GM21786 (cell line): ENCODE data around the gene ANKRD31.

Experiments used
- ATAC-seq: cut with Tn5 transposase; IDR thresholded peaks from one replicate; pipeline ENCODE4 v1.9.1; 2021; ENCODE audit not compliant: unreplicated experiment

Gene ANKRD31

GRCh38 chr5:75062925-75063531 is 173.7 kb downstream of the ANKRD31 start:
- no peak for ATAC-seq

DNA sequence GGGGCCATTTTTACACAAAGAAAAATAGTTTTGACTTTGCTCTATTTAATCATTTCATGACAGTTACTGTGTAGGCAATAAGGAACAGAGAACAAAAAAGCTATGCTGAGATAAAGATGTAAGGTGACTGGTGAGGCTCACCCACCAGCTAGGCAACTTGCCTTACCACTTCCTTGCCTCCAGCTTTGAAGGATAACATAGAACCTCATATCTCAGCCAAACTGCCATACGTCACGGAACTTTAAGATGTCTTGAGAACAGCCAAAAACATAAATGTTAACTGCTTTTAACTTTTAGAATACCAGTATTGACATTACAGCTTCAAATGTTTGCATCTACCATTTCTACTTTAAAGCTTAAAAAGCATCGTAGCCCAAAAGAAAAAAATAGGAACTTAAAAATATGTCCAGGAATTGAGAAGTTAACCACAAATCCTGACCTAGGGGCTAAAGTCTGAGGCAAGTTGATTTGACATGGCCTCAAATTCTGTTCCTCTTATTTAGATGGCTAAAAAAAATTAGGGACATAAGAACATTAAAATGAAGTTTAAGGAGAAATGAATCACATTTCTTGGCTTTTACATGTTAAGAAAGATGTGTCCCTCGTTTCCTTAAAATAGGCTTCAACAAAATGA is 176.6 kb downstream of the ANKRD31 start:
- ATAC-seq: no peak

DNA sequence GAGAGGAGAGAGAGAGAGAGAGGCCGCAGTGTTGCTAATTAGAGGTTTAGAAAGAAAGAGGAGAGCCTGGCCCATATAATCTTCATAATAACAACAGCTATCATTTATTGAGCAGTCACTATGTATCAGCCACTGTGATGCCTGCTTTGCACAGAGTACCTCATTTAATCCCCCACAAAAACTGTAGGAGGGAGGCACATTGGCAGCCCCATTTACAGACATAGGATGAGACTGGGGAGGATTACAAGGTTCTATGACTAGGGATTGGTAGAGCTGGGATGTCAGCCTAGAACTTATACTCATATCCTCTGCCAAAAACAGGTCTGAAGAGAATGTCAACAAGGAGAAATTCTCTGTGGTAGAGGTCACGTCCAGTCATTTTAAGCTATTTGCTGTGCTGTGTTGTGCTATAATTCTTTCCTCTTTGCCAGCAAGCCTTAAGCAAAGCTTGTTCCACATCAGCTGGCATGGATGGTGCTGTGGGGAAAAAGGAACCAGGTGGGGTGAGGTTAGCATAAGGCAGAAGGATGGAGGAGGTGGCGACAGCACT is 177.6 kb downstream of the ANKRD31 start:
- ATAC-seq: no peak

- no peak for ATAC-seq
Measured at GRCh38 chr5:75057561-75057960, 179.1 kb downstream of the ANKRD31 start.

GRCh38 chr5:75055727-75056144 is 180.9 kb downstream of the ANKRD31 start:
- no peak for ATAC-seq

DNA sequence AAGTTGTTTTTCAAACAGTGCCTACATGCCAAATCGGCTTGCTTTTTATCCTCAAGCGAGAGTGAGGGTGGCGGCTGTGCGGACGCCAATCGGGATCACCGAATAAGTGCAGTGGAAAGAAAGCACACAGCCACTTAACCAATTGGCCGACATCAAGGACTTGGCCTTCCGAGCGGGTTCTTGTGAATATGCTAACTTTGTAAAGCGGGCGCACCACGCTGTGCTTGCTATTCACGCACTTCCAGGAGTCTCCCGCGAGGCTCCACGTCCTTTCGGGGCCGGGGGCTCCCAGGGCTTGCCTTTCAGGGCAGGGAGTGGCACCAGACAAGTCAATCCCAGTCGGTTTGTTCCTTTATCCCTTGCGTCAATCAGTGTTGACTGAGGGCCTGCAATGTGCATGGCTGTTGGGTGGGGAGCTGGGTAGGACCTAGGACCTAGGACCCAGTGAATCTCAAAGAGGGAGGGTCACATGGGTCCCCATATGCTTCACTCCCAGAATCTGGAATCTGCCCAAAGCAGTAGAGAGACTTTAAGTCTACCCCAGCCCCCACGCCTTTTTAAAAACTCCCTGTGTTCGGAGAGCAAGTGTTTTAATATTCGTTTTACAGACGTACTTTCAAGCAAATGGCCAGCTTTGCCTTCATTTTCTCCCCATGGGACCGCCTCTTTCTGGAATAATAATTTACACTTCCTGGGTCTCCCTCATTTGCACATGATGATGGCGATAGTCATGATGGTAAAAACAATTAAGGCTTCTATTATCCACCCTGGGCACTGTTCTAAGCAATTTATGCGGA is 182.3 kb downstream of the ANKRD31 start:
- no peak for ATAC-seq

GRCh38 chr5:75053304-75054133 is 183.2 kb downstream of the ANKRD31 start:
- ATAC-seq: no peak

- ATAC-seq: no peak
Measured at GRCh38 chr5:75053054-75053303, 183.7 kb downstream of the ANKRD31 start.

DNA sequence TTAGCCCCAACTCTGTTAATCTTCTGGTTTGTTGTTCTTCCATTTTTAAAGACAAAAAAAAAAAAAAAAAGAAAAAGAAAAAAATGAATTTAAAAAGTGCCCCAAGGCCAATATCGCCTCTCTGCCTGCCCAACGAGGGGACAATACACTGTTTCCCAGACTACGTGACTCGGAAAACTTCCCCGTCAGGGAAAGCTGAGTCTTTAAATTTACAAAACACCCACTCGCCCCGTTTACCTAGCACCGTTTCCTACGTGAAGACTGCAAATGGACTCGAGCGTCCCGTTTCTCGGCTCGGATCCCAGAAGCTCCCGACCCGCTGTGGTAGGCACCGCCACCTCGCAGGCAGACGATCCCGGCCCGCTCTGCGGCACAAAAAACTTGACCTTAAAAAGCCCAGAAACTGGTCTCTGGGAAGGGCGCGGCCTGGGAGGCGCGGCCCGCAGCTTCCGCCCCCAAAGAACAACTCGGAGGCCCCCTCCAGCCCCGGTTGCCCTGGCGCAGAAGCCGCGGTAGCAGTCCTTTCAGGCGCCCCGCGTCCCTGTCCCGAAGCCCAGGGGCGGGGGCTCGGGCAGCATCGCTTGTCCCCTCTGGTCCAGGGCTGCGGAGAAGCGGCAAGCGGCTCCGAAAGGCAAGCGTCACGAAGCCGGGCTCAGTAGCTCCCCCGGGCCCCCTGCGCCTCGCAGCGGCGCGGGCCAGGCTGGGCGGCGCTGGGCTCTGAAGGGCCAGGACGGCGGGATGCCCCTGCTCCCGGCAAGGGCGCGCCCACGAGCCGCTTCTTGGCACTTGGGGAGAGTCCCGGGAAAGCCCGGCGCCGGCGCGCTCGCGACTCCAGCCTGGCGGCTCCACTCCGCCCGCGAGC is 184.3 kb downstream of the ANKRD31 start, which contains the start of gene GCNT4:
Gene GCNT4 (minus strand): TSS at position 367 of the 862 bp plus-strand sequence. CDS start 22,521 bp downstream, outside the sequence.
- ATAC-seq: no peak

- ATAC-seq: no peak
Measured at GRCh38 chr5:75051217-75051751, 185.4 kb downstream of the ANKRD31 start.

- no peak for ATAC-seq
Measured at GRCh38 chr5:75050415-75050814, 186.3 kb downstream of the ANKRD31 start.

- ATAC-seq: no peak
Measured at GRCh38 chr5:75049456-75050351, 187.0 kb downstream of the ANKRD31 start.

DNA sequence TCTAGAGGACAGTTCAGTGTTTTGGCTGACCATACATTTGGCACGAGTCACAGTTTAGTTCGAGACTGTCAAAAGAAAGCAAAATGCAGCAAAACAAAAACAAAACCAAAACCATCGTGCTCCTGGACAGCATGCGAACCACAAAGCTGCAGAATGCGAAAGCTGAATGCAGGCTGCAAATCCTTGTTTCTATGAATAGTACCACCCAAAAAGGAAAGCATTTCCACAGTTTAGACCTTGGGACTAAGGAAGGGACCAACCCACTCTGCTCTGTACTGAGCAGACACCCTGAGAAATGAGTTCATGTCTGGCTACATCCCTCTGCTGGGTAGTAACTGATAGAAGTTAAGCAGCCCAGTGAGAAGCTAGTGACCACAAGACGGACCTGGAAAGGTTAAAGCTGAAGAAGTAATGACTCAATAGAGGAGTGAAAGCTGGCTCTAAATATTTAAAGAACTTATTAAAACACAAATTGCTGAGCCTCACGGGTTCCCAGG is 188.2 kb downstream of the ANKRD31 start:
- peak; percentile 42 for ATAC-seq

- ATAC-seq: no peak
Measured at GRCh38 chr5:75047356-75047755, 189.3 kb downstream of the ANKRD31 start.

DNA sequence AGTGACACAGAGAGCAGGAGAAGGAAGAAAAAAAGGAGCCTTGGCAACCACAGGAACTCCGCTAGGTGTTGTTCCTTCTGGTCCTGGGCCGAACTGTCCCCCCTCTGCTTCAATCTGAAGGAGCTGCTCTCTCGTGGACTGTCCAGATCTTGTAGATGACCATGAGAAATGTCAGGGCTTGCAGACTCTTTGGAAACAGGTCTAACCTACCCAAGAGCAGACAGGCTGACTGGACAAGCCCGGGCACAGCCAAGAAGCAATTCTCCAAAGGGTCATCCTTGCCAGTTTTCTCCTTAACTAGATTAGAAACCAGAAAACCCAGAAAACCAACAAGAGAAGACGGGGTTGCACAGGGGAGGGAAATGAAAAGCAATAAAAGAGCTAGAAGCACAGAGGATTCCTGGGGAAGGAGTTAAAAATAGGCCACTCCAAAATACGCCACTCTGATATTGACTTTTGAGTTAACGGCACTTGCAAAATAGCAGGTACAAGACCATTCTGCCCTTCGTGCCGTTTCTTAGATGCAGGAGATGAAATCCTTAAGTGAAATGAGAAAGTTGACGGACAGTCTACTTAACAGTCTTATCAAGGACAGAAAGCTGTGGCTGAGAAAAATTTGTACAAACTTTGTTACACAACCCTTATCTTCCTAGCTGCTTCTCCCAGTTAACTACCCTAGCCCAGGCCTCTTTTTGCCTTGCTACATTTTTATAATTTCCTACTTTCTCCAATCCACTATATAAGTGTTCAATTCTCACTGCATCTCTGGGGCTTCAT is 190.1 kb downstream of the ANKRD31 start:
- no peak for ATAC-seq

- ATAC-seq: no peak
Measured at GRCh38 chr5:75045071-75045470, 191.6 kb downstream of the ANKRD31 start.

- ATAC-seq: no peak
Measured at GRCh38 chr5:75044406-75044805, 192.3 kb downstream of the ANKRD31 start.
